K562 (cell line): ENCODE results near the gene PNPLA1. TPM values are rescaled to one million over a fixed set of nuclear protein-coding genes. Genes with fewer than 3 reads are reported as not detected.

Experiments used
- ATF1 ChIP-seq, 2 experiments: fragments of 450-650 bp in 1 of 2; IDR thresholded peaks; 2 replicates each; pipeline ENCODE4 v1.6.1; 2016; ENCODE audit warnings: missing compliant biosample characterization in 1 of 2, missing genetic modification characterization in 1 of 2
- CHCHD3 ChIP-seq: fragments of 250-450 bp; sonication (Bioruptor Pico); IDR thresholded peaks from 2 replicates; pipeline ENCODE4 v2.1.2; 2022; ENCODE audit warnings: mild to moderate bottlenecking
- CTBP1 ChIP-seq: fragments of 450-650 bp; IDR thresholded peaks from 2 replicates; pipeline ENCODE4 v1.6.1; 2016; ENCODE audit warnings: borderline replicate concordance
- CXXC5 ChIP-seq: fragments of 250-450 bp; sonication (Bioruptor Pico); IDR thresholded peaks from 2 replicates; pipeline ENCODE4 v1.8.0; 2022; ENCODE audit warnings: inconsistent platforms, mild to moderate bottlenecking, moderate library complexity
- FOXK2 ChIP-seq, 2 experiments: fragments of 450-650 bp; IDR thresholded peaks in 1 of 2; conservative IDR thresholded peaks in 1 of 2; 2 replicates each; pipeline ENCODE4 v1.6.1; 2016; ENCODE audit warnings: low read depth in 2 of 2, mild to moderate bottlenecking in 1 of 2
- GABPB2 ChIP-seq: fragments of 250-450 bp; sonication (Bioruptor Pico); conservative IDR thresholded peaks from 2 replicates; pipeline ENCODE4 v1.5.1; 2021; ENCODE audit warnings: mild to moderate bottlenecking
- JUN ChIP-seq, 2 experiments: sonication (generic) in 1 of 2; formaldehyde crosslinking in 1 of 2; IDR thresholded peaks; 2 replicates each; pipeline versions ENCODE4 v1.6.1 to v1.8.0; 2012 to 2022; ENCODE audit warnings: borderline replicate concordance in 2 of 2, mild to moderate bottlenecking in 2 of 2, improper control_type of control experiment in 1 of 2, low read depth in 1 of 2, low read length in 1 of 2, missing genetic modification reagents in 1 of 2
- MTA3 ChIP-seq: fragments of 450-650 bp; formaldehyde crosslinking; IDR thresholded peaks from 2 replicates; pipeline ENCODE4 v1.6.1; 2017; ENCODE audit warnings: mild to moderate bottlenecking, borderline replicate concordance
- NR2C2 ChIP-seq, 2 experiments: fragments of 200-800 bp in 1 of 2; sonication (Bioruptor generic) in 1 of 2; sonication (generic) in 1 of 2; formaldehyde crosslinking in 1 of 2; IDR thresholded peaks; 2 replicates each; pipeline versions ENCODE4 v1.6.1 to v1.8.0; 2016 to 2022; ENCODE audit warnings: mild to moderate bottlenecking in 1 of 2, missing compliant biosample characterization in 1 of 2, missing genetic modification characterization in 1 of 2, missing genetic modification reagents in 1 of 2
- PRPF4 ChIP-seq: fragments of 200-400 bp; formaldehyde crosslinking; IDR thresholded peaks from one replicate; pipeline ENCODE4 v1.6.1; 2017; ENCODE audit warnings: low read length, low read depth, mild to moderate bottlenecking; ENCODE audit not compliant: insufficient read depth, poor library complexity, severe bottlenecking
- RAD51 ChIP-seq: fragments of 450-650 bp; IDR thresholded peaks from 2 replicates; pipeline ENCODE4 v1.7.1; 2016; ENCODE audit warnings: low read depth, mild to moderate bottlenecking, borderline replicate concordance
- RB1 ChIP-seq: fragments of 450-650 bp; IDR thresholded peaks from 2 replicates; pipeline ENCODE4 v1.6.1; 2017; ENCODE audit warnings: low read depth, mild to moderate bottlenecking
- RBM14 ChIP-seq: fragments of 200-400 bp; formaldehyde crosslinking; IDR thresholded peaks from 2 replicates; pipeline ENCODE4 v1.6.1; 2018; ENCODE audit warnings: low read depth, mild to moderate bottlenecking, low read length, moderate library complexity, borderline replicate concordance; ENCODE audit not compliant: insufficient read depth
- SAFB2 ChIP-seq: fragments of 200-400 bp; formaldehyde crosslinking; IDR thresholded peaks from 2 replicates; pipeline ENCODE4 v1.6.1; 2018; ENCODE audit warnings: borderline replicate concordance, low read length, low read depth, moderate library complexity; ENCODE audit not compliant: severe bottlenecking
- SMAD3 ChIP-seq: fragments of 450-650 bp; formaldehyde crosslinking; conservative IDR thresholded peaks from 2 replicates; pipeline ENCODE4 v1.4.0; 2020; ENCODE audit warnings: mild to moderate bottlenecking
- TEAD4 ChIP-seq, 2 experiments: sonication (generic) in 1 of 2; formaldehyde crosslinking in 1 of 2; IDR thresholded peaks; 2 replicates each; pipeline versions ENCODE4 v1.6.1 to v1.8.0; 2012 to 2022; ENCODE audit warnings: borderline replicate concordance in 1 of 2, inconsistent platforms in 1 of 2, low read length in 1 of 2, mild to moderate bottlenecking in 1 of 2, missing genetic modification reagents in 1 of 2
- TFAP4 ChIP-seq: sonication (generic); formaldehyde crosslinking; IDR thresholded peaks from 2 replicates; pipeline ENCODE4 v1.8.0; 2022; ENCODE audit warnings: missing genetic modification reagents, mild to moderate bottlenecking, moderate library complexity, borderline replicate concordance
- THRA ChIP-seq: fragments of 450-650 bp; IDR thresholded peaks from 2 replicates; pipeline ENCODE4 v1.6.1; 2017; ENCODE audit warnings: mild to moderate bottlenecking, moderate library complexity
- ZNF134 ChIP-seq: fragments of 250-450 bp; sonication (Bioruptor Pico); conservative IDR thresholded peaks from 2 replicates; pipeline ENCODE4 v1.4.0; 2020
- ZNF316 ChIP-seq: fragments of 450-650 bp; IDR thresholded peaks from 2 replicates; pipeline ENCODE4 v1.6.1; 2016
- ZNF583 ChIP-seq: fragments of 250-450 bp; sonication (Bioruptor Pico); IDR thresholded peaks from 2 replicates; pipeline ENCODE4 v1.4.0; 2020
- ZNF707 ChIP-seq: fragments of 250-450 bp; sonication (Bioruptor Pico); conservative IDR thresholded peaks from 2 replicates; pipeline ENCODE4 v1.8.0; 2022; ENCODE audit warnings: inconsistent platforms, mild to moderate bottlenecking, moderate library complexity
- ZNF75A ChIP-seq: fragments of 450-650 bp; formaldehyde crosslinking; IDR thresholded peaks from 2 replicates; pipeline ENCODE4 v1.4.0; 2020; ENCODE audit warnings: mild to moderate bottlenecking
- ZNF785 ChIP-seq: fragments of 250-450 bp; sonication (Bioruptor Pico); IDR thresholded peaks from 2 replicates; pipeline ENCODE4 v1.4.0; 2020; ENCODE audit warnings: mild to moderate bottlenecking
- polyA plus RNA-seq, 8 experiments: library from polyadenylated mRNA; depleted of rRNA in 4 of 8; stranded (reverse) in 5 of 8; unstranded in 3 of 8; fragments of >200 nt; fragmentation: Nextera tagmentation in 2 of 8; fragmentation: Illumina TruSeq in 1 of 8; extraction: Ambion mirVana in 2 of 8; extraction: Trizol in 1 of 8; gene quantifications; 2 replicates each; pipeline versions ENCODE4 v1.2.1 to v1.2.3, GENCODE V29; 2011 to 2014; ENCODE audit warnings: inconsistent platforms in 1 of 8, missing spikeins in 1 of 8
- total RNA-seq, 7 experiments: library from RNA; depleted of rRNA in 6 of 7; stranded (reverse); fragments of >200 nt in 6 of 7; fragmentation: Illumina TruSeq in 2 of 7; extraction: Trizol in 2 of 7; gene quantifications; 2 replicates each; pipeline versions ENCODE4 v1.2.1 to v1.2.3, GENCODE V29; 2011 to 2021; ENCODE audit warnings: low replicate concordance in 1 of 7
- TF ChIP-seq, protein P1 (sequence below): sonication (generic); formaldehyde crosslinking; IDR thresholded peaks from 2 replicates; pipeline ENCODE4 v1.8.1; 2023; ENCODE audit warnings: mild to moderate bottlenecking, missing genetic modification reagents

PNPLA1 gene
- total and polyA plus RNA-seq, 9 of the 15 experiments (the other 6 are each of a cell fraction or from before 2014, with no cell fraction given), result 0.04 to 0.27 (median 0.13) TPM; not detected in 2

DNA sequence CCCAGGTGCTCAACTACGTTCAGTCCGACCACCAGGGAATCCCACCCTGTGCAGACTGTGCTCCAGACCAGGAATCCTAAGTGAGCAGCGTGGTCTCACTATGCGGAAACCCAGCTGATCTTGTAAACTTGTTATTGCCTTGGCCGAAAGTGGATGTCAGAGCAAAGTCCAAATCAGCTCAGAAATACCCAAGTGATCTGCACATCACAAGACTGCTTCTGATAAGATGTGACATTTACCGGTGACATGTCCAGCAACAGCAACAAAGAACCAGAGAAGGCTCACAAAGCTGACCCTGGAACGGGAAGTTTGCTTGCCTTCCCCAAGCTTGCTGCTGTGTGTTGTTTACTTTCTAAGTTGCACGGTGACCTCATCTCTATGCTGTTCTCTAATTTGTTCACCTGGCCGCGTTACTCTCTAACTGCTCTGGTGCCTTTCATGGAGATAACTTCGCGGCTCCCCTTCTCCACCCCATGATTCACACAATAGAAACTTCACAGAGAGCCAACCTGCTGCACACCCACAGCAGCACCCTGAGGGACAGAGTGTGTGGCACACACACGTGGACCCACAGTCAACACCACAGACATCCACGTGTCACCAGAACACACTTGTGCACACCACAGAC lies 65.1 kb downstream of the PNPLA1 start (continued):
- TF ChIP-seq RAD51, result no peak
- TF ChIP-seq, protein P1, sequence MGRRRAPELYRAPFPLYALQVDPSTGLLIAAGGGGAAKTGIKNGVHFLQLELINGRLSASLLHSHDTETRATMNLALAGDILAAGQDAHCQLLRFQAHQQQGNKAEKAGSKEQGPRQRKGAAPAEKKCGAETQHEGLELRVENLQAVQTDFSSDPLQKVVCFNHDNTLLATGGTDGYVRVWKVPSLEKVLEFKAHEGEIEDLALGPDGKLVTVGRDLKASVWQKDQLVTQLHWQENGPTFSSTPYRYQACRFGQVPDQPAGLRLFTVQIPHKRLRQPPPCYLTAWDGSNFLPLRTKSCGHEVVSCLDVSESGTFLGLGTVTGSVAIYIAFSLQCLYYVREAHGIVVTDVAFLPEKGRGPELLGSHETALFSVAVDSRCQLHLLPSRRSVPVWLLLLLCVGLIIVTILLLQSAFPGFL (CRISPR knock-in tag), result peak; percentile 86; the same call in 1 of the 2 replicates
- peak; percentile 93 for TF ChIP-seq FOXK2 (conservative IDR thresholded peaks at IDR 0.05 in 1 of 2, IDR thresholded peaks at IDR 0.05 in 1 of 2; ENCODE audit: low read depth in 2 of 2)
- no peak for TF ChIP-seq ZNF707 (CRISPR knock-in tag)
- no peak for TF ChIP-seq SMAD3 (CRISPR knock-in tag)
- no peak for TF ChIP-seq TEAD4 (IDR thresholded peaks at IDR 0.05; ENCODE audit: low read length)
- no peak for TF ChIP-seq TEAD4 (CRISPR knock-in tag; IDR thresholded peaks at IDR 0.05; ENCODE audit: borderline replicate concordance)
- no peak for TF ChIP-seq CHCHD3 (CRISPR knock-in tag)
- TF ChIP-seq RBM14, result no peak
- no peak for TF ChIP-seq NR2C2 (CRISPR knock-in tag; IDR thresholded peaks at IDR 0.05)
- TF ChIP-seq NR2C2 (tag; IDR thresholded peaks at IDR 0.05), result peak; percentile 32; the same call in 1 of the 2 replicates
- no peak for TF ChIP-seq RB1
- no peak for TF ChIP-seq GABPB2 (CRISPR knock-in tag)
- no peak for TF ChIP-seq ZNF316
- no peak for TF ChIP-seq SAFB2
- TF ChIP-seq CXXC5 (CRISPR knock-in tag), result no peak
- TF ChIP-seq MTA3, result no peak
- no peak for TF ChIP-seq ATF1 (CRISPR knock-in tag; IDR thresholded peaks at IDR 0.05)
- TF ChIP-seq ATF1 (tag; IDR thresholded peaks at IDR 0.05), result peak; percentile 23; the same call in 1 of the 2 replicates
- TF ChIP-seq ZNF134 (CRISPR knock-in tag), result no peak
- no peak for TF ChIP-seq PRPF4
- TF ChIP-seq JUN (IDR thresholded peaks at IDR 0.05; ENCODE audit: borderline replicate concordance, low read depth, low read length), result peak; percentile 81
- no peak for TF ChIP-seq JUN (CRISPR knock-in tag; IDR thresholded peaks at IDR 0.05; ENCODE audit: borderline replicate concordance)
- peak; percentile 74 for TF ChIP-seq CTBP1
- no peak for TF ChIP-seq ZNF785 (CRISPR knock-in tag)
- no peak for TF ChIP-seq ZNF583 (CRISPR knock-in tag)
- TF ChIP-seq THRA, result no peak
- TF ChIP-seq ZNF75A (CRISPR knock-in tag), result no peak
- peak; percentile 41; the same call in 1 of the 2 replicates for TF ChIP-seq TFAP4 (CRISPR knock-in tag)
